OCI-LY7 (cell line): ENCODE results near the gene DHFR2. TPM values are rescaled to one million over a fixed set of nuclear protein-coding genes. Genes with fewer than 3 reads are reported as not detected.

ENCODE experiments used
- BruUV-seq: library from RNA; stranded (reverse); fragments of 400-500 nt; replicated peaks from 2 replicates; lab custom pipeline; 2021; lab: Mats Ljungman, UMichigan
- CTCF ChIA-PET: fragments of 300-600 bp; sonication (Branson Sonifier 250); formaldehyde crosslinking; loops from one replicate; lab custom pipeline; 2022; ENCODE audit warnings: antibody characterized with exemption; ENCODE audit not compliant: unreplicated experiment; lab: Charles Lee
- POLR2A ChIA-PET: fragments of 300-600 bp; sonication (Branson Sonifier 250); formaldehyde crosslinking; loops from one replicate; lab custom pipeline; 2022; ENCODE audit warnings: antibody characterized with exemption; lab: Charles Lee
- DNase-seq: peaks from one replicate; pipeline ENCODE4 v3.0.0-alpha.2; 2015; ENCODE audit warnings: low spot score
- H2AFZ ChIP-seq: fragments of 200-600 bp; sonication (generic), shearing (Covaris generic); 2 replicates; pipeline ENCODE4 v1.6.1; 2014; ENCODE audit warnings: mild to moderate bottlenecking, antibody characterized with exemption, low read length, moderate library complexity
- H3K27ac ChIP-seq: fragments of 200-600 bp; sonication (generic); 2 replicates; pipeline ENCODE4 v1.5.1; 2014; ENCODE audit warnings: mixed run types, low read depth, mild to moderate bottlenecking, moderate library complexity, low read length, inconsistent platforms; ENCODE audit not compliant: poor library complexity, severe bottlenecking
- H3K36me3 ChIP-seq: fragments of 200-600 bp; sonication (generic); 2 replicates; pipeline ENCODE4 v1.6.1; 2014; ENCODE audit warnings: mild to moderate bottlenecking, antibody characterized with exemption, low read length, moderate library complexity, mixed read lengths; ENCODE audit not compliant: insufficient read depth
- H3K4me1 ChIP-seq: fragments of 200-600 bp; sonication (generic); 2 replicates; pipeline ENCODE4 v1.5.1; 2014; ENCODE audit warnings: mild to moderate bottlenecking, low read length; ENCODE audit not compliant: insufficient read depth, poor library complexity, severe bottlenecking
- H3K4me2 ChIP-seq: fragments of 200-600 bp; sonication (generic); 2 replicates; pipeline ENCODE4 v1.6.1; 2014; ENCODE audit warnings: mild to moderate bottlenecking, low read length
- H3K4me3 ChIP-seq: fragments of 200-600 bp; sonication (generic); 2 replicates; pipeline ENCODE4 v1.5.1; 2014; ENCODE audit warnings: mild to moderate bottlenecking, low read depth, low read length; ENCODE audit not compliant: poor library complexity, severe bottlenecking
- H3K79me2 ChIP-seq: fragments of 200-600 bp; sonication (generic); 2 replicates; pipeline ENCODE4 v1.6.1; 2016; ENCODE audit warnings: low read depth, mild to moderate bottlenecking, low read length, moderate library complexity, mixed read lengths; ENCODE audit not compliant: insufficient read depth
- H3K9me2 ChIP-seq: fragments of 200-600 bp; sonication (generic); 2 replicates; pipeline ENCODE4 v1.6.1; 2016; ENCODE audit warnings: mild to moderate bottlenecking, low read length, mixed read lengths; ENCODE audit not compliant: insufficient read depth
- H3K9me3 ChIP-seq: fragments of 200-600 bp; sonication (generic); 2 replicates; pipeline ENCODE4 v1.6.1; 2014; ENCODE audit warnings: mild to moderate bottlenecking, mixed run types, low read length, mixed read lengths
- H4K20me1 ChIP-seq: fragments of 200-600 bp; sonication (generic); 2 replicates; pipeline ENCODE4 v1.6.1; 2014; ENCODE audit warnings: mild to moderate bottlenecking, antibody characterized with exemption, low read length, moderate library complexity, mixed read lengths; ENCODE audit not compliant: insufficient read depth
- CTCF ChIP-seq: fragments of 200-600 bp; sonication (generic); conservative IDR thresholded peaks from 2 replicates; pipeline ENCODE4 v1.5.1; 2014; ENCODE audit warnings: mild to moderate bottlenecking, antibody characterized with exemption, low read length, moderate library complexity, mixed read lengths
- EZH2phosphoT487 ChIP-seq: fragments of 200-600 bp; sonication (generic); IDR thresholded peaks from 2 replicates; pipeline ENCODE4 v1.6.1; 2018; ENCODE audit warnings: low read depth, borderline replicate concordance, mild to moderate bottlenecking, mixed run types, antibody characterized with exemption, low read length, moderate library complexity, mixed read lengths
- intact Hi-C: fragments of 100-400 bp; cut with micrococcal nuclease; formaldehyde crosslinking; loops from one replicate; pipeline ENCODE4 v1.10.0; 2022; ENCODE audit not compliant: unreplicated experiment
- total RNA-seq, 2 experiments: library from RNA; depleted of rRNA in 1 of 2; stranded (reverse); fragments of >200 nt in 1 of 2; shearing (Covaris generic) in 1 of 2; gene quantifications; 2 replicates each; pipeline ENCODE4 v1.2.3, GENCODE V29; 2014 to 2022

Gene DHFR2
- total RNA-seq, 2 experiments from 2014 or later, result 4.5 to 5.7 TPM

DNA sequence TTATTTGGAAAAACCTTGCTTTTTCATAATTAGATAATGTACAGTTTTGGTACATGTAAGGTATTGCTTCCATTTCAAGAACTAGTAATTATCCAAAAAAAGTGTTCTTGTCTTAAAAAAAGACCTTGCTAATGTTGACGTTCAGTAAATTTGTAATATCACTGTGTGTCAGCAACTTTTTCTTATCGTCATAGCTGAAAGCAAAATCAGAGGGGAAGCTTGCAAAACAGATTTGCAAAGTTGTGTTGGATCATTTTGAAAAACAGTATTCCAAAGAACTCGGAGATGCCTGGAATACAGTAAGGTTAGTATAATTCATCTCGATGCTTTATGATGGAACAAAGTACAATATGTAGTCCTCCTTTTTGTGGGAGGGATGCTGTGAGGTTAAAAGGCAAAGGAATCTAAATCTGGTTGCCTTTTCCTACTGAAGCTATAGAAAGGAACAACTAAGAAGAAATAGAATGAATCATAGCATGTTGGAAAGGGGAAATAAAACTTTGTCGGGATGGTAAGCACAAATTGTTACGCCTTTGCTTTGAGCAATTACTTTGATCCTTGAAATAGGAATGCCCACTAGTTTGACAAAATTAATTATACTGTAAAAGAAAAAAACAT lies 1.6 kb upstream of the DHFR2 start:
- H2AFZ ChIP-seq, result peak overlapping the region; percentile 78; the same call in 1 of the 2 replicates

GRCh38 chr3:94063496-94064119 lies 892 bp upstream of the DHFR2 start:
- BruUV-seq, result no TSS peak
- POLR2A ChIA-PET, result interaction anchor here (0.6 to 3.1 kb wide), 13 partner anchors 7 to 83 kb away, joined by 3 to 23 read pairs (median 5); partner anchors contain the start of gene ARL13B
- intact Hi-C loops, result loop anchor here (2.0 kb wide), 1 partner anchor 83 kb away; the partner anchor contains the start of gene ARL13B
- no peaks in the 10 kb centered on the region for H4K20me1 ChIP-seq
- H3K4me3 ChIP-seq, result peak overlapping the region; percentile 91
- CTCF ChIA-PET, result interaction anchor here (0.6 kb wide), 1 partner anchor 20 kb away, joined by 4 read pairs; no protein-coding TSS in a partner anchor
- TF ChIP-seq CTCF, result no peak
- no peak for TF ChIP-seq EZH2phosphoT487
- peak overlapping the region; percentile 77 for H3K4me2 ChIP-seq
- H3K4me1 ChIP-seq, result peaks cover 27% of the 10 kb centered on the region
- peak; percentile 30 for DNase-seq
- peak overlapping the region; percentile 78 for H2AFZ ChIP-seq
- no peaks in the 10 kb centered on the region for H3K9me2 ChIP-seq
- H3K9me3 ChIP-seq, result peaks cover 21% of the 10 kb centered on the region
- peaks cover 44% of the 10 kb centered on the region for H3K36me3 ChIP-seq
- H3K27ac ChIP-seq, result peak overlapping the region; percentile 94
- H3K79me2 ChIP-seq, result peaks cover 40% of the 10 kb centered on the region

More for the DNA sequence above, 1.6 kb upstream of the DHFR2 start:
- Histone ChIP-seq H3K27ac (peak overlapping the region; percentile 94), H3K79me2 (peaks cover 41% of the 10 kb centered on the region), H3K36me3 (peaks cover 46% of the 10 kb centered on the region), H4K20me1 (no peaks in the 10 kb centered on the region), H3K4me1 (peaks cover 27% of the 10 kb centered on the region), H3K9me2 (no peaks in the 10 kb centered on the region), H3K9me3 (peaks cover 21% of the 10 kb centered on the region), H3K4me2 (peak overlapping the region; percentile 77), H3K4me3 (peak overlapping the region; percentile 91)
- POLR2A ChIA-PET, result interaction anchor here (0.6 to 3.1 kb wide), 2 partner anchors 14 to 67 kb away, joined by 3 to 23 read pairs; no protein-coding TSS in a partner anchor
- no TSS peak for BruUV-seq
- CTCF ChIA-PET, result no interaction called here
- intact Hi-C loops, result no loop called here
- TF ChIP-seq EZH2phosphoT487, result no peak
- no peak for TF ChIP-seq CTCF
- DNase-seq, result peak; percentile 6
